HG02588 (cell line): ENCODE data around the gene HAO2.
"Not testable (repeated sequence)": the region's sequence is repeated elsewhere in the genome, so short reads cannot be mapped to it uniquely, and the experiment has no call there.

Experiments used
- ATAC-seq: cut with Tn5 transposase; IDR thresholded peaks from one replicate; pipeline ENCODE4 v1.9.1; 2021; ENCODE audit warnings: mild to moderate bottlenecking, moderate library complexity; ENCODE audit not compliant: unreplicated experiment

Gene HAO2

GRCh38 chr1:119341372-119341947 is 27.1 kb upstream of the HAO2 start:
- no peak for ATAC-seq

GRCh38 chr1:119345398-119345797 is 23.2 kb upstream of the HAO2 start:
- ATAC-seq, result no peak

- peak; percentile 89 for ATAC-seq
Measured at GRCh38 chr1:119347858-119348257, 20.7 kb upstream of the HAO2 start.

GRCh38 chr1:119348941-119349340 is 19.6 kb upstream of the HAO2 start:
- no peak for ATAC-seq

GRCh38 chr1:119350866-119351265 is 17.7 kb upstream of the HAO2 start:
- ATAC-seq, result not testable (repeated sequence)

GRCh38 chr1:119351997-119352396 is 16.6 kb upstream of the HAO2 start:
- ATAC-seq, result no peak

- ATAC-seq, result no peak
Measured at GRCh38 chr1:119353836-119354235, 14.7 kb upstream of the HAO2 start.

GRCh38 chr1:119358636-119359035 is 9.9 kb upstream of the HAO2 start:
- ATAC-seq, result no peak

GRCh38 chr1:119359730-119360129 is 8.9 kb upstream of the HAO2 start:
- ATAC-seq, result no peak

- ATAC-seq, result no peak
Measured at GRCh38 chr1:119361205-119361604, 7.4 kb upstream of the HAO2 start.

GRCh38 chr1:119361620-119362344 is 6.8 kb upstream of the HAO2 start:
- ATAC-seq, result no peak

GRCh38 chr1:119363162-119363561 is 5.4 kb upstream of the HAO2 start:
- no peak for ATAC-seq

- ATAC-seq, result no peak
Measured at GRCh38 chr1:119364640-119365039, 3.9 kb upstream of the HAO2 start.

GRCh38 chr1:119366424-119366823 is 2.2 kb upstream of the HAO2 start:
- ATAC-seq, result no peak

GRCh38 chr1:119367432-119368124 is 1.0 kb upstream of the HAO2 start:
- no peak for ATAC-seq

- ATAC-seq, result no peak
Measured at GRCh38 chr1:119370748-119371147, 2.2 kb downstream of the HAO2 start.

- ATAC-seq, result no peak
Measured at GRCh38 chr1:119371815-119372214, 3.2 kb downstream of the HAO2 start.

GRCh38 chr1:119372503-119373086 is 4.0 kb downstream of the HAO2 start:
- ATAC-seq, result peak; percentile 66

- no peak for ATAC-seq
Measured at GRCh38 chr1:119373465-119373864, 4.9 kb downstream of the HAO2 start.

GRCh38 chr1:119374208-119374874 is 5.8 kb downstream of the HAO2 start:
- ATAC-seq, result no peak

- ATAC-seq, result no peak
Measured at GRCh38 chr1:119375366-119375765, 6.8 kb downstream of the HAO2 start.
